ENCODE results near the gene GPBP1.
"Not testable (repeated sequence)": the region's sequence is repeated elsewhere in the genome, so short reads cannot be mapped to it uniquely, and the experiment has no call there.

GPBP1 gene

GRCh38 chr5:57173319-57174127, at the start of gene GPBP1:
Gene GPBP1, plus strand, starts transcription at chr5:57174059. Its CDS starts 40,072 bp downstream, at chr5:57214131.
- DNase-seq (ENCODE audit: low spot score): peak; percentile 97

GRCh38 chr5:57128325-57128724, 45.5 kb upstream of the GPBP1 start:
- DNase-seq (ENCODE audit: low spot score): no peak

- DNase-seq (ENCODE audit: low spot score): no peak
Measured at GRCh38 chr5:57133574-57133973, 40.3 kb upstream of the GPBP1 start.

GRCh38 chr5:57137401-57137800, 36.5 kb upstream of the GPBP1 start:
- DNase-seq (ENCODE audit: low spot score): no peak

GRCh38 chr5:57152316-57152715, 21.5 kb upstream of the GPBP1 start:
- no peak for DNase-seq (ENCODE audit: low spot score)

- no peak for DNase-seq (ENCODE audit: low spot score)
Measured at GRCh38 chr5:57155033-57155432, 18.8 kb upstream of the GPBP1 start.

- no peak for DNase-seq (ENCODE audit: low spot score)
Measured at GRCh38 chr5:57157131-57157530, 16.7 kb upstream of the GPBP1 start.

GRCh38 chr5:57157666-57158065, 16.2 kb upstream of the GPBP1 start:
- no peak for DNase-seq (ENCODE audit: low spot score)

- DNase-seq (ENCODE audit: low spot score): no peak
Measured at GRCh38 chr5:57163553-57164006, 10.3 kb upstream of the GPBP1 start.

- no peak for DNase-seq (ENCODE audit: low spot score)
Measured at GRCh38 chr5:57164124-57164523, 9.7 kb upstream of the GPBP1 start.

GRCh38 chr5:57165171-57165570, 8.7 kb upstream of the GPBP1 start:
- DNase-seq (ENCODE audit: low spot score): not testable (repeated sequence)

- no peak for DNase-seq (ENCODE audit: low spot score)
Measured at GRCh38 chr5:57166276-57166675, 7.6 kb upstream of the GPBP1 start.

GRCh38 chr5:57167201-57167600, 6.7 kb upstream of the GPBP1 start:
- DNase-seq (ENCODE audit: low spot score): no peak

- DNase-seq (ENCODE audit: low spot score): not testable (repeated sequence)
Measured at GRCh38 chr5:57170116-57170515, 3.7 kb upstream of the GPBP1 start.

GRCh38 chr5:57171816-57172465, 1.9 kb upstream of the GPBP1 start:
- DNase-seq (ENCODE audit: low spot score): no peak

- DNase-seq (ENCODE audit: low spot score): peak; percentile 31
Measured at GRCh38 chr5:57172466-57173318, 1.2 kb upstream of the GPBP1 start.

GRCh38 chr5:57174128-57174889, 450 bp downstream of the GPBP1 start:
- peak; percentile 39 for DNase-seq (ENCODE audit: low spot score)

GRCh38 chr5:57174890-57175510, 1.1 kb downstream of the GPBP1 start:
- peak; percentile 37 for DNase-seq (ENCODE audit: low spot score)

- no peak for DNase-seq (ENCODE audit: low spot score)
Measured at GRCh38 chr5:57175551-57176309, 1.9 kb downstream of the GPBP1 start.

GRCh38 chr5:57176350-57176857, 2.5 kb downstream of the GPBP1 start:
- DNase-seq (ENCODE audit: low spot score): peak; percentile 32

Data from hematopoietic multipotent progenitor cell treated with erythropoietin and hydrocortisone succinate and interleukin-3 and kit ligand, for 15 days (in vitro differentiated cells).